Type B pancreatic cell (in vitro differentiated cells): ENCODE results near the gene GSTM3. TPM values are rescaled to one million over a fixed set of nuclear protein-coding genes. Genes with fewer than 3 reads are reported as not detected.
A peak's percentile ranks its signal among the peaks of the same experiment; 100 is the strongest.

Source experiments
- DNase-seq: peaks from one replicate; pipeline ENCODE4 v3.0.0; 2021; ENCODE audit warnings: mixed read lengths; ENCODE audit not compliant: unreplicated experiment; ENCODE audit errors: extremely low spot score
- H3K27ac Mint-ChIP-seq: 2 replicates; pipeline ENCODE4 v1.8.0; 2021; ENCODE audit warnings: mild to moderate bottlenecking, mixed read lengths
- H3K27me3 Mint-ChIP-seq: 2 replicates; pipeline ENCODE4 v1.8.0; 2021; ENCODE audit warnings: mixed read lengths
- H3K36me3 Mint-ChIP-seq: 2 replicates; pipeline ENCODE4 v1.8.0; 2021; ENCODE audit warnings: mixed read lengths
- H3K4me1 Mint-ChIP-seq: one replicate; pipeline ENCODE4 v1.8.0; 2021; ENCODE audit warnings: mixed read lengths; ENCODE audit not compliant: unreplicated experiment
- H3K4me3 Mint-ChIP-seq: 2 replicates; pipeline ENCODE4 v1.8.0; 2021; ENCODE audit warnings: mild to moderate bottlenecking, mixed read lengths
- H3K9me3 Mint-ChIP-seq: 2 replicates; pipeline ENCODE4 v1.8.0; 2021; ENCODE audit warnings: mixed read lengths
- total RNA-seq: library from RNA; stranded (reverse); gene quantifications from 2 replicates; pipeline ENCODE4 v1.2.1, GENCODE V29; 2021; ENCODE audit warnings: low replicate concordance
- TF ChIP-seq, protein P1 (sequence below): fragments of 200-600 bp; sonication (generic); conservative IDR thresholded peaks from 2 replicates; pipeline ENCODE4 v1.5.0; 2021; ENCODE audit warnings: antibody characterized with exemption, mild to moderate bottlenecking

GSTM3 gene
- total RNA-seq, 1 donor from 2014 or later, result 78.4 TPM

- Mint-ChIP-seq H3K4me1 (peaks cover 23% of the 10 kb centered on the region), H3K27ac (no peak overlapping the region), H3K4me3 (no peak overlapping the region), H3K27me3 (peaks cover 8% of the 10 kb centered on the region), H3K9me3 (no peaks in the 10 kb centered on the region), H3K36me3 (no peaks in the 10 kb centered on the region)
- no peak for DNase-seq
- TF ChIP-seq, protein P1, sequence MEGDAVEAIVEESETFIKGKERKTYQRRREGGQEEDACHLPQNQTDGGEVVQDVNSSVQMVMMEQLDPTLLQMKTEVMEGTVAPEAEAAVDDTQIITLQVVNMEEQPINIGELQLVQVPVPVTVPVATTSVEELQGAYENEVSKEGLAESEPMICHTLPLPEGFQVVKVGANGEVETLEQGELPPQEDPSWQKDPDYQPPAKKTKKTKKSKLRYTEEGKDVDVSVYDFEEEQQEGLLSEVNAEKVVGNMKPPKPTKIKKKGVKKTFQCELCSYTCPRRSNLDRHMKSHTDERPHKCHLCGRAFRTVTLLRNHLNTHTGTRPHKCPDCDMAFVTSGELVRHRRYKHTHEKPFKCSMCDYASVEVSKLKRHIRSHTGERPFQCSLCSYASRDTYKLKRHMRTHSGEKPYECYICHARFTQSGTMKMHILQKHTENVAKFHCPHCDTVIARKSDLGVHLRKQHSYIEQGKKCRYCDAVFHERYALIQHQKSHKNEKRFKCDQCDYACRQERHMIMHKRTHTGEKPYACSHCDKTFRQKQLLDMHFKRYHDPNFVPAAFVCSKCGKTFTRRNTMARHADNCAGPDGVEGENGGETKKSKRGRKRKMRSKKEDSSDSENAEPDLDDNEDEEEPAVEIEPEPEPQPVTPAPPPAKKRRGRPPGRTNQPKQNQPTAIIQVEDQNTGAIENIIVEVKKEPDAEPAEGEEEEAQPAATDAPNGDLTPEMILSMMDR, result no peak
Observed at GRCh38 chr1:109777980-109778625, 37.3 kb upstream of the GSTM3 start.

GRCh38 chr1:109777436-109777835, 36.6 kb upstream of the GSTM3 start:
- Mint-ChIP-seq H3K4me3 (no peak overlapping the region), H3K4me1 (peaks cover 20% of the 10 kb centered on the region), H3K36me3 (no peaks in the 10 kb centered on the region), H3K9me3 (no peaks in the 10 kb centered on the region), H3K27ac (no peak overlapping the region), H3K27me3 (peaks cover 8% of the 10 kb centered on the region)
- no peak for DNase-seq
- TF ChIP-seq, protein P1, result no peak

DNA sequence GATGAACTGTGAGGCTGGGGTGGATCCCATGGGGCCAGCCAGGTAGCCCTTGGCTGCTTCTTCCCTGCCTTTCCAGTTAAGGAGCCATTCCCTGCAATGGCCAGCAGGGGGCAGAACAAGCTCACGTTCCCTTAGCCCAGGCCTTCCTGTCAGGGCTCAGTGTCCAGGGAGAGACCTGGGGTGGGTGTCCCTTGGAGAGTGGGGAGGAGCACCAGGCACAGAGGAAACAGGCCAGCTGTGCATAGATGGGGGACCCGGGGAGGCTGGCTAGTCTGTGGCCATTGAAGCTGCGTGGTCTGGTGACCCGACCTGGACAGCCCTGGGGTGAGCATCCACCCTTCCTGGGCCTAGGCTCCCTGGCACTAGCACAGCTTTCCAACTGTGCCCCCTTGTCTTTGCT, 36.1 kb upstream of the GSTM3 start:
- TF ChIP-seq, protein P1, result peak; percentile 97
- peaks cover 23% of the 10 kb centered on the region for H3K4me1 Mint-ChIP-seq
- no peaks in the 10 kb centered on the region for H3K9me3 Mint-ChIP-seq
- no peaks in the 10 kb centered on the region for H3K36me3 Mint-ChIP-seq
- peak overlapping the region; percentile 43 for H3K27ac Mint-ChIP-seq
- peak; percentile 84 for DNase-seq
- H3K27me3 Mint-ChIP-seq, result peaks cover 8% of the 10 kb centered on the region
- no peak overlapping the region for H3K4me3 Mint-ChIP-seq

DNA sequence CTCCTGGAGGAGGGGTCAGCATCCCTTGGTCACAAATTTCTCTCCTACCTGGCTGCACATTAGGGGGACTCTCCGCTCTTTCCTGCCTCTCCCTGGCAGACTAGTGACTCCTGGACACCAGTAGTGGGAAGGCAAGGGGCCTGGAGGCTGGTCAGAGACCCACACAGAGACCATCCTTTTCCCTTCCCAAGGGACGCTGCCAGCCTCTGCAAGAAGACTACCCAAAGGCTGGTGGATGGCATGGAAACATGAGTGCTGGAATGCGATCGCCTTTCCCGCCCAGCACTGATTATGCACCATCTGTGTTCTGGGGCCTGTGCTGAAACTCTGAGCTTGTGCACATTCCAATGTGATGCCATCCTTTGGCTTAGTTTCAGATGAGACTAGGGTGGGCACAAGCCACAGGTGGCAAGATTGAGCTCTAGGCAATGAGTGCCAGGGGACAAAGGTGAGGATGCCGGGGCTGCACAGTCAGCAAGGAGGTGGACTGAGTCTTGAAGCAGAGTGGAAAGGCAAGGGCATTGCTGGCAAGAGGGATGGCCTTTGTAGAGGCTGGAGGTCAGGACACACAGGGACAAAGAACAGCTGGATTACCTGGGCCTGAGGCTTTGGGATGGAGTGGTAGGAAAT, 35.5 kb upstream of the GSTM3 start:
- no peaks in the 10 kb centered on the region for H3K36me3 Mint-ChIP-seq
- no peaks in the 10 kb centered on the region for H3K9me3 Mint-ChIP-seq
- TF ChIP-seq, protein P1, result no peak
- H3K4me3 Mint-ChIP-seq, result no peak overlapping the region
- peak overlapping the region; percentile 43 for H3K27ac Mint-ChIP-seq
- H3K4me1 Mint-ChIP-seq, result peaks cover 23% of the 10 kb centered on the region
- H3K27me3 Mint-ChIP-seq, result peaks cover 8% of the 10 kb centered on the region
- DNase-seq, result no peak

GRCh38 chr1:109775398-109775797, 34.6 kb upstream of the GSTM3 start:
- no peak overlapping the region for H3K27ac Mint-ChIP-seq
- H3K4me1 Mint-ChIP-seq, result peaks cover 23% of the 10 kb centered on the region
- no peaks in the 10 kb centered on the region for H3K9me3 Mint-ChIP-seq
- DNase-seq, result no peak
- H3K27me3 Mint-ChIP-seq, result peaks cover 11% of the 10 kb centered on the region
- TF ChIP-seq, protein P1, result no peak
- no peak overlapping the region for H3K4me3 Mint-ChIP-seq
- no peaks in the 10 kb centered on the region for H3K36me3 Mint-ChIP-seq
